ENCODE data around the gene KCNB1.

DNA sequence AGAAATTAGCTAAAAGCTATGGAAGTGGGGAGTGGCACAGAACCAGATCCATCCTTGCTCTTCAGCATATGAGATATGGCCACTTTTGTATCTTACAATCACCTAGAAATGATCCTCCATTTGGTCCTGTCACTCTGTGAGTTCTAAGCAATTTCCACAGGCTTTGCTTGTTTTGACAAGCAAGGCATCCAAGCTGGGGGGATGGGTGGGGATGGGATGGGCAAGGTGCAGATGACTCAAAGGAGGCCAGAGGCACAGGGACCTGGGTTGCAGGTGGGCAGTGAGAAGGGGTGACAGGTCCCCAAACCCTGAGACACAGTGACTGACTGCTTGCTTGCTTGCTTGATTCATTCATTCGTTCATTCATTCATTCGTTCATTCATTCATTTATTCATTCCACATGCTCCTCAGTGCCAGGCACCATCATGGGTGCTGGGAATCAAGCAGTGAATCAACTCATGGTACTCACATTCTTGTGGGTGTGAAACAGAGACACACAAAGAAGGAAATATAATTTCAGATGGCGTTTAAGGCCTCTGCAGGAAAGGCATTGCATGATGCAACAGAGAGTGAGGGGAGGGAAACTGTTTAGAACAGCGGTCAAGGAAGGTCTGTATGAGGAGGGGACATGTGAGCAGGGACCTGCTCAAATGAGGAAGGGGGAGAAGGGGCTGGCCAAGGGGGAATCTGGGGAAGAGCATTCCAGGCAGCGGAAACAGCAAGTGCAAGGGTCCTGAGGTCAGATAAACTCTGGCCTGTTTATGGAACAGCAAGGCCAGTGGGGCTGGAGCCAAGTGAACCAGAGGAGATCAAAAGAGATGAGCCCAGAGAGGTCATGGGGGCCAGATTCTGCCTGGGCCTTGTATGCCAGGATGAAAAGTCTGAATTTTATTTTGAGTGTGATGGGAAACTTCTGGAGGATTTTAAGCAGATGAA is 3.4 kb downstream of the KCNB1 start:
- TF ChIP-seq, protein P1, sequence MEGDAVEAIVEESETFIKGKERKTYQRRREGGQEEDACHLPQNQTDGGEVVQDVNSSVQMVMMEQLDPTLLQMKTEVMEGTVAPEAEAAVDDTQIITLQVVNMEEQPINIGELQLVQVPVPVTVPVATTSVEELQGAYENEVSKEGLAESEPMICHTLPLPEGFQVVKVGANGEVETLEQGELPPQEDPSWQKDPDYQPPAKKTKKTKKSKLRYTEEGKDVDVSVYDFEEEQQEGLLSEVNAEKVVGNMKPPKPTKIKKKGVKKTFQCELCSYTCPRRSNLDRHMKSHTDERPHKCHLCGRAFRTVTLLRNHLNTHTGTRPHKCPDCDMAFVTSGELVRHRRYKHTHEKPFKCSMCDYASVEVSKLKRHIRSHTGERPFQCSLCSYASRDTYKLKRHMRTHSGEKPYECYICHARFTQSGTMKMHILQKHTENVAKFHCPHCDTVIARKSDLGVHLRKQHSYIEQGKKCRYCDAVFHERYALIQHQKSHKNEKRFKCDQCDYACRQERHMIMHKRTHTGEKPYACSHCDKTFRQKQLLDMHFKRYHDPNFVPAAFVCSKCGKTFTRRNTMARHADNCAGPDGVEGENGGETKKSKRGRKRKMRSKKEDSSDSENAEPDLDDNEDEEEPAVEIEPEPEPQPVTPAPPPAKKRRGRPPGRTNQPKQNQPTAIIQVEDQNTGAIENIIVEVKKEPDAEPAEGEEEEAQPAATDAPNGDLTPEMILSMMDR (IDR thresholded peaks at IDR 0.05; ENCODE audit: low read depth, low read length, missing input control) = no peak
- TF ChIP-seq YY1 (IDR thresholded peaks at IDR 0.05) = no peak
- TF ChIP-seq, protein P2, sequence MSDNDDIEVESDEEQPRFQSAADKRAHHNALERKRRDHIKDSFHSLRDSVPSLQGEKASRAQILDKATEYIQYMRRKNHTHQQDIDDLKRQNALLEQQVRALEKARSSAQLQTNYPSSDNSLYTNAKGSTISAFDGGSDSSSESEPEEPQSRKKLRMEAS (IDR thresholded peaks at IDR 0.05) = peak; percentile 6
- TF ChIP-seq TAF1 (conservative IDR thresholded peaks at IDR 0.05) = no peak
- TF ChIP-seq, protein P3, sequence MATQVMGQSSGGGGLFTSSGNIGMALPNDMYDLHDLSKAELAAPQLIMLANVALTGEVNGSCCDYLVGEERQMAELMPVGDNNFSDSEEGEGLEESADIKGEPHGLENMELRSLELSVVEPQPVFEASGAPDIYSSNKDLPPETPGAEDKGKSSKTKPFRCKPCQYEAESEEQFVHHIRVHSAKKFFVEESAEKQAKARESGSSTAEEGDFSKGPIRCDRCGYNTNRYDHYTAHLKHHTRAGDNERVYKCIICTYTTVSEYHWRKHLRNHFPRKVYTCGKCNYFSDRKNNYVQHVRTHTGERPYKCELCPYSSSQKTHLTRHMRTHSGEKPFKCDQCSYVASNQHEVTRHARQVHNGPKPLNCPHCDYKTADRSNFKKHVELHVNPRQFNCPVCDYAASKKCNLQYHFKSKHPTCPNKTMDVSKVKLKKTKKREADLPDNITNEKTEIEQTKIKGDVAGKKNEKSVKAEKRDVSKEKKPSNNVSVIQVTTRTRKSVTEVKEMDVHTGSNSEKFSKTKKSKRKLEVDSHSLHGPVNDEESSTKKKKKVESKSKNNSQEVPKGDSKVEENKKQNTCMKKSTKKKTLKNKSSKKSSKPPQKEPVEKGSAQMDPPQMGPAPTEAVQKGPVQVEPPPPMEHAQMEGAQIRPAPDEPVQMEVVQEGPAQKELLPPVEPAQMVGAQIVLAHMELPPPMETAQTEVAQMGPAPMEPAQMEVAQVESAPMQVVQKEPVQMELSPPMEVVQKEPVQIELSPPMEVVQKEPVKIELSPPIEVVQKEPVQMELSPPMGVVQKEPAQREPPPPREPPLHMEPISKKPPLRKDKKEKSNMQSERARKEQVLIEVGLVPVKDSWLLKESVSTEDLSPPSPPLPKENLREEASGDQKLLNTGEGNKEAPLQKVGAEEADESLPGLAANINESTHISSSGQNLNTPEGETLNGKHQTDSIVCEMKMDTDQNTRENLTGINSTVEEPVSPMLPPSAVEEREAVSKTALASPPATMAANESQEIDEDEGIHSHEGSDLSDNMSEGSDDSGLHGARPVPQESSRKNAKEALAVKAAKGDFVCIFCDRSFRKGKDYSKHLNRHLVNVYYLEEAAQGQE (IDR thresholded peaks at IDR 0.05) = no peak
- TF ChIP-seq, protein P4, sequence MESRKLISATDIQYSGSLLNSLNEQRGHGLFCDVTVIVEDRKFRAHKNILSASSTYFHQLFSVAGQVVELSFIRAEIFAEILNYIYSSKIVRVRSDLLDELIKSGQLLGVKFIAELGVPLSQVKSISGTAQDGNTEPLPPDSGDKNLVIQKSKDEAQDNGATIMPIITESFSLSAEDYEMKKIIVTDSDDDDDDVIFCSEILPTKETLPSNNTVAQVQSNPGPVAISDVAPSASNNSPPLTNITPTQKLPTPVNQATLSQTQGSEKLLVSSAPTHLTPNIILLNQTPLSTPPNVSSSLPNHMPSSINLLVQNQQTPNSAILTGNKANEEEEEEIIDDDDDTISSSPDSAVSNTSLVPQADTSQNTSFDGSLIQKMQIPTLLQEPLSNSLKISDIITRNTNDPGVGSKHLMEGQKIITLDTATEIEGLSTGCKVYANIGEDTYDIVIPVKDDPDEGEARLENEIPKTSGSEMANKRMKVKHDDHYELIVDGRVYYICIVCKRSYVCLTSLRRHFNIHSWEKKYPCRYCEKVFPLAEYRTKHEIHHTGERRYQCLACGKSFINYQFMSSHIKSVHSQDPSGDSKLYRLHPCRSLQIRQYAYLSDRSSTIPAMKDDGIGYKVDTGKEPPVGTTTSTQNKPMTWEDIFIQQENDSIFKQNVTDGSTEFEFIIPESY (IDR thresholded peaks at IDR 0.05) = no peak
- peak; percentile 57 to 67 for TF ChIP-seq HNF4A (conservative IDR thresholded peaks at IDR 0.05)
- TF ChIP-seq SP1 (IDR thresholded peaks at IDR 0.05) = no peak
- TF ChIP-seq GABPA (IDR thresholded peaks at IDR 0.05 in 1 of 2, conservative IDR thresholded peaks at IDR 0.05 in 1 of 2) = no peak
- TF ChIP-seq, protein P5, sequence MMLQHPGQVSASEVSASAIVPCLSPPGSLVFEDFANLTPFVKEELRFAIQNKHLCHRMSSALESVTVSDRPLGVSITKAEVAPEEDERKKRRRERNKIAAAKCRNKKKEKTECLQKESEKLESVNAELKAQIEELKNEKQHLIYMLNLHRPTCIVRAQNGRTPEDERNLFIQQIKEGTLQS (IDR thresholded peaks at IDR 0.05) = peak; percentile 64
